HG03558 (cell line): ENCODE measurements around the gene CBFA2T2.
"Not testable (repeated sequence)": the region's sequence is repeated elsewhere in the genome, so short reads cannot be mapped to it uniquely, and the experiment has no call there.

ENCODE experiments used
- ATAC-seq: cut with Tn5 transposase; IDR thresholded peaks from one replicate; pipeline ENCODE4 v1.9.1; 2021; ENCODE audit warnings: moderate number of reproducible peaks; ENCODE audit not compliant: unreplicated experiment; ENCODE audit errors: extremely low read depth

CBFA2T2 gene

GRCh38 chr20:33686100-33686983 lies 196.4 kb downstream of the CBFA2T2 start, which contains the start of gene E2F1:
E2F1 (minus strand) TSS chr20:33686385; CDS start chr20:33686264, 121 bp downstream.
- ATAC-seq = peak; percentile 65

GRCh38 chr20:33686984-33687366 lies 197.1 kb downstream of the CBFA2T2 start:
- no peak for ATAC-seq

GRCh38 chr20:33687370-33687915 lies 197.5 kb downstream of the CBFA2T2 start:
- no peak for ATAC-seq

GRCh38 chr20:33687993-33688937 lies 198.4 kb downstream of the CBFA2T2 start:
- no peak for ATAC-seq

- ATAC-seq = no peak
Measured at GRCh38 chr20:33688938-33689424, 199.1 kb downstream of the CBFA2T2 start.

GRCh38 chr20:33689493-33689892 lies 199.6 kb downstream of the CBFA2T2 start:
- ATAC-seq = no peak

- ATAC-seq = no peak
Measured at GRCh38 chr20:33689973-33690372, 200.1 kb downstream of the CBFA2T2 start.

- no peak for ATAC-seq
Measured at GRCh38 chr20:33693289-33693688, 203.4 kb downstream of the CBFA2T2 start.

- ATAC-seq = no peak
Measured at GRCh38 chr20:33693741-33694638, 204.1 kb downstream of the CBFA2T2 start.

GRCh38 chr20:33694639-33695012 lies 204.7 kb downstream of the CBFA2T2 start:
- no peak for ATAC-seq

- no peak for ATAC-seq
Measured at GRCh38 chr20:33696448-33696847, 206.6 kb downstream of the CBFA2T2 start.

- ATAC-seq = no peak
Measured at GRCh38 chr20:33697129-33697528, 207.2 kb downstream of the CBFA2T2 start.

GRCh38 chr20:33698966-33699365 lies 209.1 kb downstream of the CBFA2T2 start:
- ATAC-seq = not testable (repeated sequence)
